GDM1 (cell line): ENCODE data around the gene PTPRM.

Experiments used
- DNase-seq: peaks from one replicate; lab custom pipeline; 2025; lab: John Stamatoyannopoulos, UW

PTPRM gene

GRCh38 chr18:8005870-8006569 is 438.9 kb downstream of the PTPRM start:
- DNase-seq: no peak

GRCh38 chr18:8006979-8007378 is 439.9 kb downstream of the PTPRM start:
- DNase-seq: no peak

- no peak for DNase-seq
Observed at GRCh38 chr18:8008033-8008432, 440.9 kb downstream of the PTPRM start.

GRCh38 chr18:8011361-8011760 is 444.2 kb downstream of the PTPRM start:
- DNase-seq: no peak

- no peak for DNase-seq
Observed at GRCh38 chr18:8011906-8012305, 444.8 kb downstream of the PTPRM start.

GRCh38 chr18:8018701-8019331 is 451.7 kb downstream of the PTPRM start:
- DNase-seq: no peak

- no peak for DNase-seq
Observed at GRCh38 chr18:8019600-8019999, 452.5 kb downstream of the PTPRM start.

- no peak for DNase-seq
Observed at GRCh38 chr18:8020132-8020846, 453.2 kb downstream of the PTPRM start.

GRCh38 chr18:8029061-8029460 is 461.9 kb downstream of the PTPRM start:
- DNase-seq: no peak

GRCh38 chr18:8029731-8030130 is 462.6 kb downstream of the PTPRM start:
- DNase-seq: no peak

- DNase-seq: no peak
Observed at GRCh38 chr18:8030201-8030600, 463.1 kb downstream of the PTPRM start.

- no peak for DNase-seq
Observed at GRCh38 chr18:8031496-8031895, 464.4 kb downstream of the PTPRM start.

GRCh38 chr18:8034674-8035073 is 467.6 kb downstream of the PTPRM start:
- DNase-seq: no peak

- no peak for DNase-seq
Observed at GRCh38 chr18:8036551-8036950, 469.4 kb downstream of the PTPRM start.

- no peak for DNase-seq
Observed at GRCh38 chr18:8037296-8037695, 470.2 kb downstream of the PTPRM start.

GRCh38 chr18:8040021-8040420 is 472.9 kb downstream of the PTPRM start:
- DNase-seq: no peak

- no peak for DNase-seq
Observed at GRCh38 chr18:8041526-8042111, 474.5 kb downstream of the PTPRM start.

- no peak for DNase-seq
Observed at GRCh38 chr18:8044004-8044403, 476.9 kb downstream of the PTPRM start.

GRCh38 chr18:8045160-8045883 is 478.2 kb downstream of the PTPRM start:
- no peak for DNase-seq

- DNase-seq: no peak
Observed at GRCh38 chr18:8045884-8046281, 478.8 kb downstream of the PTPRM start.

GRCh38 chr18:8046441-8046840 is 479.3 kb downstream of the PTPRM start:
- no peak for DNase-seq

GRCh38 chr18:8049147-8049546 is 482.0 kb downstream of the PTPRM start:
- DNase-seq: no peak
